ENCODE measurements around the gene TLX3.
A peak's percentile ranks its signal among the peaks of the same experiment; 100 is the strongest.
"Not testable (repeated sequence)": the region's sequence is repeated elsewhere in the genome, so short reads cannot be mapped to it uniquely, and the experiment has no call there.

The TLX3 gene

GRCh38 chr5:171323806-171324632 is 15.0 kb downstream of the TLX3 start:
- no peak for DNase-seq (ENCODE audit: low read depth in 3 of 3)

GRCh38 chr5:171330021-171330420 is 21.0 kb downstream of the TLX3 start:
- no peak for DNase-seq (ENCODE audit: low read depth in 3 of 3)

GRCh38 chr5:171335616-171336015 is 26.6 kb downstream of the TLX3 start:
- DNase-seq (ENCODE audit: low read depth in 3 of 3) = no peak

GRCh38 chr5:171336521-171337209 is 27.6 kb downstream of the TLX3 start:
- no peak for DNase-seq (ENCODE audit: low read depth in 3 of 3)

GRCh38 chr5:171337210-171337569 is 28.1 kb downstream of the TLX3 start:
- no peak for DNase-seq (ENCODE audit: low read depth in 3 of 3)

- no peak for DNase-seq (ENCODE audit: low read depth in 3 of 3)
These were observed 31.0 kb downstream of the TLX3 start for GRCh38 chr5:171340042-171340441.

- DNase-seq (ENCODE audit: low read depth in 3 of 3) = no peak
These were observed 31.4 kb downstream of the TLX3 start for GRCh38 chr5:171340491-171340890.

GRCh38 chr5:171342362-171343111 is 33.5 kb downstream of the TLX3 start:
- DNase-seq (ENCODE audit: low read depth in 3 of 3) = peak in 1 of 3 experiments; percentile 6

- DNase-seq (ENCODE audit: low read depth in 3 of 3) = no peak
These were observed 36.0 kb downstream of the TLX3 start for GRCh38 chr5:171344936-171345608.

GRCh38 chr5:171351536-171352073 is 42.6 kb downstream of the TLX3 start:
- DNase-seq (ENCODE audit: low read depth in 3 of 3) = no peak

- DNase-seq (ENCODE audit: low read depth in 3 of 3) = peak in 1 of 3 experiments; percentile 7
These were observed 46.3 kb downstream of the TLX3 start for GRCh38 chr5:171355302-171355724.

GRCh38 chr5:171357843-171358242 is 48.8 kb downstream of the TLX3 start:
- no peak for DNase-seq (ENCODE audit: low read depth in 3 of 3)

GRCh38 chr5:171361151-171361550 is 52.1 kb downstream of the TLX3 start:
- not testable (repeated sequence) for DNase-seq (ENCODE audit: low read depth in 3 of 3)
